BJ (cell line): Measurements from ENCODE around the gene C9orf153. TPM values are rescaled to one million over a fixed set of nuclear protein-coding genes. Genes with fewer than 3 reads are reported as not detected.

Experiments
- CTCF ChIA-PET: fragments of 350-600 bp; formaldehyde crosslinking; extraction: SDS; loops from one replicate; lab custom pipeline; 2021; ENCODE audit warnings: antibody characterized with exemption, inconsistent platforms; lab: Yijun Ruan, JAX
- POLR2A ChIA-PET: fragments of 300-600 bp; sonication (Branson Sonifier 250); formaldehyde crosslinking; extraction: SDS; loops from one replicate; lab custom pipeline; 2021; ENCODE audit warnings: antibody characterized with exemption; lab: Charles Lee
- DNase-seq: peaks from one replicate; pipeline ENCODE4 v3.0.0-alpha.2; 2011; ENCODE audit warnings: low read depth
- H3K27me3 ChIP-seq: 2 replicates; pipeline ENCODE4 v1.6.0; 2011; ENCODE audit warnings: low read length; ENCODE audit not compliant: control insufficient read depth, insufficient read depth
- H3K36me3 ChIP-seq: 2 replicates; pipeline ENCODE4 v1.5.1; 2011; ENCODE audit warnings: low read length; ENCODE audit not compliant: control insufficient read depth, insufficient read depth
- H3K4me3 ChIP-seq: 2 replicates; pipeline ENCODE4 v1.5.1; 2011; ENCODE audit warnings: low read depth, mild to moderate bottlenecking, control low read depth, low read length
- polyA plus RNA-seq: library from polyadenylated mRNA; depleted of rRNA; stranded (reverse); fragments of >200 nt; gene quantifications from 2 replicates; pipeline ENCODE4 v1.2.3, GENCODE V29; 2011
- TF ChIP-seq, protein P1 (sequence below): IDR thresholded peaks from 2 replicates; pipeline ENCODE4 v1.5.1; 2011; ENCODE audit warnings: low read depth, mild to moderate bottlenecking, control low read depth, inconsistent platforms, low read length, moderate library complexity; ENCODE audit not compliant: insufficient read depth

The C9orf153 gene
- polyA plus RNA-seq, 1 experiment, result not detected

DNA sequence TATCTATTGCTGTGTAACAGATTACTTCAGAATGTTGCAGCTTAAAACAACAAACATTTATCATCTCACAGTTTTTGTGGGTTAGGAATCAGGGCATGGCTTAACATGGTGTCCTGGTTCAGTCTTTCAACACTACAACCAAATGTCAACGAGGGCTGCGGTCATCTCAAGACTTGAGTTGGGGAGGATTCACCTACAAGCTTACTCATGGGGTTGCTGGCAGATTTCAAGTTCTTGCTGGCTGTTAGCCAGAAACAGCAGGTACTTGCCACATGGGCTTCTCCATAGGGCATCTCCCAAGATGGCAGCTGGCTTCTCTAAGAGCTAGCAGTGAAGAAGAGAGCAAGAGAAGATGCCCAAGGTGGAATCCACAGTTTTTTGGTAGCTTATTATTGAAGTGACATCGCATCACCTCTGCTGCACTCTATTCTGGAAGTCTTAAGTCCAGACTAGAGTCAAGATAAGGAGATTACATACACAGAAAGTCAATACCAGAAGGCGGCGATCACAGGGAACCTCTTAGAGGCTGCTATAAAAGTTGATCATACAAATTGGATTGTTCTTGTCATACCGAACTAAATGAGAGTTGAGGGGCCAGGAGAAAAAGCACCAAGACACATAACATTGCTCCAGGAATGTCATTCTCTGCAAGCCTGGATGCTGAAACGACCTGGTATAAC is 42.2 kb downstream of the C9orf153 start:
- H3K36me3 ChIP-seq, result no peaks in the 10 kb centered on the region
- CTCF ChIA-PET, result interaction anchor here (5.2 kb wide), 1 partner anchor 14 kb away, joined by 30 read pairs; no protein-coding TSS in a partner anchor
- no peak overlapping the region for H3K4me3 ChIP-seq
- POLR2A ChIA-PET, result no interaction called here
- DNase-seq, result no peak
- TF ChIP-seq, protein P1, sequence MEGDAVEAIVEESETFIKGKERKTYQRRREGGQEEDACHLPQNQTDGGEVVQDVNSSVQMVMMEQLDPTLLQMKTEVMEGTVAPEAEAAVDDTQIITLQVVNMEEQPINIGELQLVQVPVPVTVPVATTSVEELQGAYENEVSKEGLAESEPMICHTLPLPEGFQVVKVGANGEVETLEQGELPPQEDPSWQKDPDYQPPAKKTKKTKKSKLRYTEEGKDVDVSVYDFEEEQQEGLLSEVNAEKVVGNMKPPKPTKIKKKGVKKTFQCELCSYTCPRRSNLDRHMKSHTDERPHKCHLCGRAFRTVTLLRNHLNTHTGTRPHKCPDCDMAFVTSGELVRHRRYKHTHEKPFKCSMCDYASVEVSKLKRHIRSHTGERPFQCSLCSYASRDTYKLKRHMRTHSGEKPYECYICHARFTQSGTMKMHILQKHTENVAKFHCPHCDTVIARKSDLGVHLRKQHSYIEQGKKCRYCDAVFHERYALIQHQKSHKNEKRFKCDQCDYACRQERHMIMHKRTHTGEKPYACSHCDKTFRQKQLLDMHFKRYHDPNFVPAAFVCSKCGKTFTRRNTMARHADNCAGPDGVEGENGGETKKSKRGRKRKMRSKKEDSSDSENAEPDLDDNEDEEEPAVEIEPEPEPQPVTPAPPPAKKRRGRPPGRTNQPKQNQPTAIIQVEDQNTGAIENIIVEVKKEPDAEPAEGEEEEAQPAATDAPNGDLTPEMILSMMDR, result no peak
- H3K27me3 ChIP-seq, result no peaks in the 10 kb centered on the region

GRCh38 chr9:86207193-86207592 is 52.3 kb downstream of the C9orf153 start:
- H3K27me3 ChIP-seq, result no peaks in the 10 kb centered on the region; the same call in 1 of the 2 replicates
- no peak for DNase-seq
- CTCF ChIA-PET, result no interaction called here
- H3K36me3 ChIP-seq, result no peaks in the 10 kb centered on the region
- POLR2A ChIA-PET, result no interaction called here
- TF ChIP-seq, protein P1, result no peak
- no peak overlapping the region for H3K4me3 ChIP-seq

DNA sequence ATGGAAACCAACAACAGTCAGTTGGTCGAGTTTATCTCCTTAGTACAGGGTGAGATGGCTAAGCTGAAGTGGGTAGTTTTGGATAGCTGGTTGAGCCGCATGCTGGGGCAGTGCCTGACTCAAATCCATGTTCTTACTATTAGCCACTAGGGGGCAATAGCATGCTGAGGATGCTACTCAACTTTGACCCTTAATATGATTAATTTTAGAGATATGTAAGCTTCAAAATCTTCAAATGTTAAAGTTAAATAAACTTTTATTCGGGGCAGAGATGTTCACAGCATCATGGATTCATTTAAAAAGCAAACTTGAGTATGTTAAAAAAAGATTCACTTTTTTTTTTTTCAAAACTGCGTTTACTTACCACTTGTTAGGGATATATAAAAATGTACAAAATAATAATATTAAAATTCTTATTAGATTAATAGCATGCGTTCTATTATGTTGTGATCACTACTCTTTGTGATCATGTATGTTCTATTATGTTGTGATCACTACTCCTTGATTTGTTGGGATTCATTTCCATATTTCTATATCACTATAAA is 57.0 kb downstream of the C9orf153 start:
- no peak for DNase-seq
- Histone ChIP-seq H3K36me3 (no peaks in the 10 kb centered on the region), H3K4me3 (no peak overlapping the region), H3K27me3 (peaks cover 1% of the 10 kb centered on the region; the same call in 1 of the 2 replicates)
- ChIA-PET POLR2A (no interaction called here), CTCF (interaction anchor here (0.5 to 4.3 kb wide), 29 partner anchors 8 to 1849 kb away, joined by 3 to 30 read pairs (median 5); partner anchors contain the start of genes GOLM1 and ISCA1)
- TF ChIP-seq, protein P1, result peak; percentile 79

GRCh38 chr9:86201474-86202337 is 57.8 kb downstream of the C9orf153 start:
- Histone ChIP-seq H3K4me3 (no peak overlapping the region), H3K27me3 (peaks cover 1% of the 10 kb centered on the region; the same call in 1 of the 2 replicates), H3K36me3 (no peaks in the 10 kb centered on the region)
- ChIA-PET CTCF (interaction anchor here (0.5 to 4.3 kb wide), 28 partner anchors 8 to 1850 kb away, joined by 3 to 30 read pairs (median 4); partner anchors contain the start of genes GOLM1 and ISCA1), POLR2A (no interaction called here)
- DNase-seq, result no peak
- TF ChIP-seq, protein P1, result no peak
